Islet precursor cell (in vitro differentiated cells): ENCODE results near the gene RPL19.
"Not testable (repeated sequence)": the region's sequence is repeated elsewhere in the genome, so short reads cannot be mapped to it uniquely, and the experiment has no call there.

ENCODE experiments used
- DNase-seq: peaks from one replicate; pipeline ENCODE4 v3.0.0-alpha.2; 2018

RPL19 gene

GRCh38 chr17:39225959-39226683 is 26.0 kb downstream of the RPL19 start:
- peak; percentile 97 for DNase-seq

GRCh38 chr17:39227364-39227919 is 27.4 kb downstream of the RPL19 start:
- no peak for DNase-seq

DNA sequence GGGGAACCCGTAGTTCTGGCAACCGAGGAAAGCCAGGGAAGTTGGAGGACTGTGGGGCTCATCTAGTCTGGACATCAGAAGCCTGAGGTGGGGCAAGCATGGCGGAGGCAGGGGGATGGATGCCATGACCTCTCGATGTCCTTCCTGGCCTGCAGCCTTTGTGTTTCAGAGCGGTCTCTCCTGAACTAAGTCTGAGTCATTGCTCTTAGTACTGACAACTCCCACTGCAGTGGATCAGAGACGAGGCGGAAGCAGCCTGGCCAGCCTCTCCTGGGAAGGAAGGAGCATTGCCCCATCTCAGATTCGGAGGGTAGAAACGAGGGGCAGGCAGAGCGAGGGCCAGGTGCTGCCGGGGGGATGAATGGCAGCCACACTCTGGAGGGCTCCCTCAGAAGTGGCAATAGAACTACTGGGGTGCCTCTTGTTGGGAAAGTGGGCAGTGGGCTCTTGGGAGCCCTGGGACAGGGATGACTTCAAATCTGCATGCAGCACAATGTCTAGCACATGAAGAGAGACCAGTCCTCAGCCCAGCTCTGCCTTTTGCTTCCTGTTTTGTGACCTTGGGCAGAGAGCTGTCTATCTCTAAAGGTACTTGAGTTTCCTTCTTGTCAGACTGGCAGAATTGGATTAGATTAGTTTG is 29.3 kb downstream of the RPL19 start:
- peak; percentile 79 for DNase-seq

DNA sequence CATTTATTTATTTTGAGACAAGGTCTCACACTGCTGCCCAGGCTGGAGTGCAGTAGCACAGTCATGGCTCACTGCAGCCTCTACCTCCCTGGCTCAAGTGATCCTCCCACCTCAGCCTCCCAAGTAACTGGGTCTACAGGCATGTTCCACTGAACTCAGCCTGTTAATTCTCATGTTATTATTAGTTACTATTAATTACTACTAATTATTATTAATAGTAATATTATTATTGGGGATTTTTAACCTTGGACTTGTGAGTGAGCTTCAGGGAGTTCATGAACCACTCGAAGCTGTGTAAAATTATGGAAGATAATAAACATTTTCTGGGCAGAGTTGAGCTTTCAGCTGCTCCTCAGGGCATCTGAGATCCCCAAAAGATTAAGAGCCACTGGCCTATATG is 30.3 kb downstream of the RPL19 start:
- DNase-seq, result no peak

DNA sequence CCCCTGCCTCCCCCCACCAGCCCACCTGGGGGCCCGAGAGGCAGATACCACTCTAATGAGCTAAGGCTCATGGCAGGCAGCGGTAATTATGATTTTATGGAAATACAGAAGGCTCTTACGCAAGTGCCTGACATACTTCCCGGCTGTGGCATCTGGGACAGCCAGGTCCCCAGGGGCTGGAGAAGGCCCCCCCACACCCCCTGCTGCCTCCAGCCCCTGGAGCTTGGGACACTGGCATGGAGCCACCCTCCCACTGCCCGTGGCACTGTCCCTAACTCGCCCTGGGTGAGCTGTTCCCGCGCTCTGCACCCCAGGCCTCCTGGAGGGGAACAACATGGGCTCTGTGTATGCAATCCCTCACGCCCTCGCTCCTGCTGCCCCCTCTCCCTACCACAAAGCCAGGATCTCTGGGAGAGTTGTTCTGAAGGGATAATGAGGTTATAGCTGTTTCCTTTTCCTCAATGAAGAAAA is 31.0 kb downstream of the RPL19 start:
- peak; percentile 59 for DNase-seq

GRCh38 chr17:39231591-39232551 is 31.8 kb downstream of the RPL19 start:
- DNase-seq, result peak; percentile 80

DNA sequence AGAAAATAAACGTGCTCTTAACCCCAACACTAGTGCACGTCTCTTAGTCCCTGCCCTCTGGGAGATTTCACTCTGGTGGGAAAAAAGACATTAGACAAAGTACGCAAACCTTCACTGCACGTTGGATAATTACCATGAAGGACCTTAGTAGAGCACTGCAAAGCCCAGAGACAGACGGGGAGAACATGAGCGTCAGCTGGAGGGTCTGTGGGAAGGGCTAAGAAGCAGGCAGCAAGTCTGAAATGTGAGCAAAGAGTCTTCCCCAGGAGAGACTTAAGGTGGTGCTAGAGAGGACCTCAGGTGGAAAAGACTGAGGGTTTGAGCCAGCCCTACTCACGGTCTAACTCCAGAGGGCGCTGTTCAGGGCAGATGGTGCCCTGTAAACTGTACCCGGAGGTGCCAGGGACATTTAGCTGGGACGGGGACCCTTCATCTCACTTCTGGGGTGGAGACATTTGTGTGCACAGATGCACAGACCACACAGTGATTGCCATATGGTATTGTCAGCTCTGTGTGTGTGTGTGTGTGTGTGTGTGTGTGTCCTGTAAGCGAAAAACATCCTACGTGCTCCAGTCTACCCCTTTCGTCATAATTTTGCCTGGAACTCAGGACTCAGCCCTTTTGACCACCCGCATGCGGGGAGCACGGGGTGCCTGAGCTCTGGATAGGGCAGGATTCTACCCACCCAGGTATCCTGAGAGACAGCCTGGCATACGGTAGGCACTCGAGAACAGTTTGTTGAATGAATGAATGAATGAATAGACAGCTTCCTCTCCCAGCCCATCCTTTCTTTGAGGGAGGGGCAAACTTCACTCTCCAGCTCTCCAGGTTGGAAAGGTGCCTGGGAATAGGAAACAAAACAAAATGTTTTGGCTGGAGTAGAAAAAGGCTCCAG is 35.7 kb downstream of the RPL19 start:
- peak; percentile 90 for DNase-seq

GRCh38 chr17:39236450-39236927 is 36.4 kb downstream of the RPL19 start:
- no peak for DNase-seq

- DNase-seq, result no peak
Observed at GRCh38 chr17:39236981-39237441, 36.9 kb downstream of the RPL19 start.

GRCh38 chr17:39237586-39237985 is 37.5 kb downstream of the RPL19 start:
- DNase-seq, result no peak

- no peak for DNase-seq
Observed at GRCh38 chr17:39238311-39238972, 38.4 kb downstream of the RPL19 start.

- peak; percentile 94 for DNase-seq
Observed at GRCh38 chr17:39239640-39240314, 39.7 kb downstream of the RPL19 start.

DNA sequence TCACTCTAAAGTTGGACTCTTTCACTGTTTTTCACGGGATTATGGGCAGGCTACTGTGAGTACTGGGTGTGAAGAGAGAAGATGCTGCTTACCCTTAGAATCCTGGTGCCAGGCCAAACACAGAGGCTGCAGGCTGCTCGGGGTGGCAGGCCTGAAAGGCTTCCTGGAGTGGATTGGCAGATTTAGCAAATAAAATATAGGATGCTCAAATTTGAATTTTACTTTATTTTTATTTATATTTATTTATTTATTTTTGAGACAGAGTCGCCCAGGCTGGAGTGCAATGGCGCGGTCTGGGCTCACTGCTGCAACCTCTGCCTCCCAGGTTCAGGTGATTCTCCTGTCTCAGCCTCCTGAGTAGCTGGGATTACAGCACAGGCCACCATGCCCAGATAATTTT is 40.5 kb downstream of the RPL19 start:
- DNase-seq, result no peak

GRCh38 chr17:39243155-39243554 is 43.1 kb downstream of the RPL19 start:
- DNase-seq, result no peak

DNA sequence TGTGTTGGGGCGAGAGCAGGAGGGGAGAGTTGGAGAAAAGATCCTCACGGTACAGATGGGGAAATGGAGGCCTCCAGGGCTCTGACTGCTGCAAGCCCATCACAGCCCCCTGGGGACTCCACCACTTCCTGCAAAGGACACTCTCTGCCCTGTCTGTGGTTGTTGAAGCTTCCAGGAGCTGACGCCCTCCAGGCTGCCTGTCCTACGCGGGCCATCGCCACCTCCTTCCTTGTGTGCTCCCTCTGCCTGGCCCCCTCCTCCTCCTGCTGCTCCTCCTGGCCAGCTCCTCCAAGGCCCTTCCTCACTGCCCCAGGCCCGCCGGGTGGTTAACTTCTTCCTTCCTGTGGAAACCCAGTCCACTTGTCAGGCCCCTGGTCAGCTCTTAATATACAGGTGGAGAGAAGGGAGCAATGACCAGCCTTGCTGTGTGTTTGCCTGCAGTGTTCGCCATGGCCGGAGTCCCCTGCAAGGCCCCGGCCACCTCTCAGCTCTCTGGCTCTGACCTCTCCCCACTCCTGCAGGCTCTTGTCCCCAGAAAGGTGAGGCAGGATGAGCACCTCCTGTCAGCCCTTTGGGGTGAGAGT is 44.0 kb downstream of the RPL19 start:
- DNase-seq, result no peak

DNA sequence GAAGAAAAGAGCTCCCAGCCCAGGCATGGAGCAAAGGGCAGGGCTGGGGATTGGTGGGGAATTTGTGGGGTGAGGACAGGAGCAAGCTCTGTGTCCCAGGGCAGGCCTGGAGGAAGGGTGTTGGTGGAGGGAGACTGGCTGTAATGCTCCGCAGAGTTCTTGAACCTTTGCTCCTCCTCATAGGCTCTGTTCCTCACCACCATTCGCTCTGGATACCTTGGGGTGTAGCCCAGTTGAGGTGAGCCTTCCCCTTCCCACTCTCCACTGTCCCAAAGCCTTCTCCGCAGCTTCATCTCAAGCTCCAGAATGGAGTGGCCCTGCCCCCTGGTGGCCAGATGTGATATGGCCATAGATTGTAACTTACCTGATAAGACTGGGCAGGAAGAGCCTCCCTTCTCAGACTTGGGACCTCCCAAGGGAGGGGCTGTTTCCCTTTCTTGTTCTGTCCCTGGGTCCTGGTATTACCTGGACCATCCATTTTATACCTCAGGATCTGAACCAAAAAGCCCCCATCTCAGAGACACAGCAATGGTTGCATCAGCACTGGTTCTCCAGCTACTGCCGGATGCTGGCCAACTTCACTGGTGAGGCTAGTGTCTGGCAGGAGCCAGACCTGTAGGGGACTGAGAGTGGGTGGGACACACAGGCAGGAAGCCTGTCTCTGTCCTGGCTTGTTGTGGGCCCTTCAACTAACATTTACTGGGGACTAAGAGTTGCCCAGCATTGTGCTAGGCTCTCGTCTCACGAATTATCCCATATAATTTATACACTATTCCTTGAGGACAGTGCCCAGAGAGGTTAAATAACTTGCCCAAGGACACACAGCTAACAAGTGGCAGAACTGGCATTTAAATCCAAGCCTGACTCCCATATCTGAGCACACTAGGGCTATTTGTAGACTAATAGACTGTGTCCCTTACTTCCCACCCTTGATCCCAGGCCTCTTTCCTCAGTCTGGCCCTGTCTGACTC is 44.8 kb downstream of the RPL19 start:
- DNase-seq, result peak; percentile 97

- no peak for DNase-seq
Observed at GRCh38 chr17:39246274-39246673, 46.2 kb downstream of the RPL19 start.

DNA sequence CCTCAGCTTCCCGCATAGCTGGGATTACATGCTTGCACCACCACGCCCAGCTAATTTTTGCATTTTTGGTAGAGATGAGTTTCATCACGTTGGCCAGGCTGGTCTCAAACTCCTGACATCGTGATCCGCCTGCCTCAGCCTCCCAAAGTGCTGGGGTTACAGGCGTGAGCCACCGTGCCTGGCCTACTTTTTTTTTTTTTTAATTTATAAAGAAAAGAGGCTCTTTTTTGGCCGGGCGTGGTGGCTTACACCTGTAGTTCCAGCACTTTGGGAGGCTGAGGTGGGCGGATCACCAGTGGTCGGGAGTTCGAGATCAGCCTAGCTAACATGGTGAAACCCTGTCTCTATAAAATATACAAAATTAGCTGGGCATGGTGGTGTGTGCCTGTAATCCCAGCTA is 50.0 kb downstream of the RPL19 start:
- DNase-seq, result not testable (repeated sequence)

- no peak for DNase-seq
Observed at GRCh38 chr17:39251997-39252396, 51.9 kb downstream of the RPL19 start.
